GM20431 (cell line): ENCODE data around the gene HIVEP3.

Source experiments
- in situ Hi-C: fragments of 300-500 bp; cut with MseI, MboI; formaldehyde crosslinking; loops from one replicate; pipeline ENCODE4 v1.15.0; 2020; ENCODE audit warnings: low sequenced_read_pairs; ENCODE audit not compliant: unreplicated experiment

Gene HIVEP3

GRCh38 chr1:41586230-41586629 lies 332.5 kb downstream of the HIVEP3 start:
- in situ Hi-C loops, result loop anchor here (25.0 kb wide), 1 partner anchor 176 kb away; no protein-coding TSS in a partner anchor

- in situ Hi-C loops, result loop anchor here (25.0 kb wide), 1 partner anchor 178 kb away; no protein-coding TSS in a partner anchor
Observed at GRCh38 chr1:41583658-41584547, 334.8 kb downstream of the HIVEP3 start.

GRCh38 chr1:41582851-41583657 lies 335.7 kb downstream of the HIVEP3 start:
- in situ Hi-C loops, result loop anchor here (25.0 kb wide), 1 partner anchor 179 kb away; no protein-coding TSS in a partner anchor

- in situ Hi-C loops, result loop anchor here (25.0 kb wide), 1 partner anchor 180 kb away; no protein-coding TSS in a partner anchor
Observed at GRCh38 chr1:41582351-41582750, 336.4 kb downstream of the HIVEP3 start.

GRCh38 chr1:41582004-41582325 lies 336.8 kb downstream of the HIVEP3 start:
- in situ Hi-C loops, result loop anchor here (25.0 kb wide), 1 partner anchor 180 kb away; no protein-coding TSS in a partner anchor

- in situ Hi-C loops, result loop anchor here (25.0 kb wide), 1 partner anchor 181 kb away; no protein-coding TSS in a partner anchor
Observed at GRCh38 chr1:41581216-41582003, 337.3 kb downstream of the HIVEP3 start.

- in situ Hi-C loops, result loop anchor here (25.0 kb wide), 1 partner anchor 182 kb away; no protein-coding TSS in a partner anchor
Observed at GRCh38 chr1:41580520-41581172, 338.1 kb downstream of the HIVEP3 start.

GRCh38 chr1:41580021-41580420 lies 338.7 kb downstream of the HIVEP3 start:
- in situ Hi-C loops, result loop anchor here (25.0 kb wide), 1 partner anchor 182 kb away; no protein-coding TSS in a partner anchor

- in situ Hi-C loops, result loop anchor here (25.0 kb wide), 1 partner anchor 183 kb away; no protein-coding TSS in a partner anchor
Observed at GRCh38 chr1:41578712-41579335, 339.9 kb downstream of the HIVEP3 start.

GRCh38 chr1:41576620-41577019 lies 342.1 kb downstream of the HIVEP3 start:
- in situ Hi-C loops, result loop anchor here (25.0 kb wide), 1 partner anchor 186 kb away; no protein-coding TSS in a partner anchor

GRCh38 chr1:41576206-41576605 lies 342.5 kb downstream of the HIVEP3 start:
- in situ Hi-C loops, result loop anchor here (25.0 kb wide), 1 partner anchor 186 kb away; no protein-coding TSS in a partner anchor

GRCh38 chr1:41574842-41575241 lies 343.9 kb downstream of the HIVEP3 start:
- in situ Hi-C loops, result loop anchor here (25.0 kb wide), 2 partner anchors 187 to 562 kb away; no protein-coding TSS in a partner anchor

- in situ Hi-C loops, result loop anchor here (25.0 kb wide), 1 partner anchor 563 kb away; no protein-coding TSS in a partner anchor
Observed at GRCh38 chr1:41573785-41574713, 344.7 kb downstream of the HIVEP3 start.

GRCh38 chr1:41573194-41573593 lies 345.5 kb downstream of the HIVEP3 start:
- in situ Hi-C loops, result loop anchor here (25.0 kb wide), 1 partner anchor 564 kb away; no protein-coding TSS in a partner anchor

- in situ Hi-C loops, result loop anchor here (25.0 kb wide), 1 partner anchor 565 kb away; no protein-coding TSS in a partner anchor
Observed at GRCh38 chr1:41572224-41572623, 346.5 kb downstream of the HIVEP3 start.

- in situ Hi-C loops, result loop anchor here (25.0 kb wide), 1 partner anchor 566 kb away; no protein-coding TSS in a partner anchor
Observed at GRCh38 chr1:41571041-41571440, 347.7 kb downstream of the HIVEP3 start.

GRCh38 chr1:41568204-41568603 lies 350.5 kb downstream of the HIVEP3 start:
- in situ Hi-C loops, result loop anchor here (25.0 kb wide), 1 partner anchor 569 kb away; no protein-coding TSS in a partner anchor
